Adrenal gland (tissue), 12 donors: ENCODE measurements around the gene CCDC117. TPM values are rescaled to one million over a fixed set of nuclear protein-coding genes. Genes with fewer than 3 reads are reported as not detected.

ENCODE experiments used
- DNase-seq, 7 donors: peaks; one replicate each; pipeline ENCODE4 v3.0.0-alpha.2; 2019 to 2020
- H3K27ac ChIP-seq, 5 donors: fragments of 200-600 bp; sonication (generic) in 4 of 5; 1 replicate in 3 of 5; 2 replicates in 2 of 5; pipeline versions ENCODE4 v1.5.1 to v1.8.0; 2016 to 2020; ENCODE audit warnings: mild to moderate bottlenecking in 1 of 5
- H3K27me3 ChIP-seq: fragments of 200-600 bp; 2 replicates; pipeline ENCODE4 v1.8.0; 2021
- H3K36me3 ChIP-seq, 2 donors: fragments of 200-600 bp; replicated peaks in 1 of 2; 1 replicate in 1 of 2; 2 replicates in 1 of 2; pipeline versions ENCODE4 v1.5.1 to v1.8.0; 2018 to 2022
- H3K4me1 ChIP-seq, 2 donors: fragments of 200-600 bp; replicated peaks in 1 of 2; 1 replicate in 1 of 2; 2 replicates in 1 of 2; pipeline versions ENCODE4 v1.5.1 to v1.8.0; 2018 to 2021
- H3K4me3 ChIP-seq, 4 donors: fragments of 200-600 bp; sonication (generic) in 3 of 4; one replicate each; pipeline ENCODE4 v1.5.1; 2016 to 2018
- H3K9me3 ChIP-seq, 3 donors: fragments of 200-600 bp; sonication (generic) in 1 of 3; replicated peaks in 1 of 3; 1 replicate in 2 of 3; 2 replicates in 1 of 3; pipeline versions ENCODE4 v1.5.1 to v1.8.0; 2016 to 2021
- CTCF ChIP-seq, 6 experiments: fragments of 450-650 bp in 4 of 6; fragments of 200-600 bp in 2 of 6; sonication (generic) in 1 of 6; IDR thresholded peaks; 1 replicate in 5 of 6; 2 replicates in 1 of 6; pipeline versions ENCODE4 v1.5.1 to v1.8.0; 2016 to 2021; ENCODE audit warnings: antibody characterized with exemption in 6 of 6, mild to moderate bottlenecking in 2 of 6, moderate library complexity in 1 of 6
- POLR2A ChIP-seq, 2 donors: fragments of 450-650 bp; IDR thresholded peaks; one replicate each; pipeline ENCODE4 v1.6.1; 2017; ENCODE audit warnings: antibody characterized with exemption in 2 of 2, mild to moderate bottlenecking in 2 of 2, moderate library complexity in 1 of 2
- WGBS, 4 donors: extraction: QIAGEN DNeasy Blood & Tissue Kit in 2 of 4; methylation state at CpG; one replicate each; pipeline versions ENCODE4 v1.1.5 to v1.1.7; 2013 to 2017; 5-methylcytosine and 5-hydroxymethylcytosine counted together
- intact Hi-C, 2 donors: fragments of 100-400 bp; cut with DNase I; formaldehyde crosslinking; loops; one replicate each; pipeline versions ENCODE4 v1.14.1 to v1.15.0; 2022 to 2023
- polyA plus RNA-seq, 3 donors: library from polyadenylated mRNA; stranded (reverse); fragments of 200-250 nt in 2 of 3; fragments of 350-450 nt in 1 of 3; fragmentation: Illumina TruSeq in 1 of 3; extraction: RNeasy Lipid Tissue Mini Kit (QIAGEN cat#74804) in 1 of 3; gene quantifications; one replicate each; pipeline ENCODE4 v1.2.3, GENCODE V29; 2013 to 2014
- total RNA-seq, 9 donors: library from RNA; depleted of rRNA in 4 of 9; stranded (reverse); fragments of >200 nt in 4 of 9; fragments of 120-200 nt in 1 of 9; fragmentation: NEBNext Ultra II Directional in 1 of 9; extraction: Animal tissue kit (Norgen Biotek cat#: 25700) in 1 of 9; gene quantifications; one replicate each; pipeline versions ENCODE4 v1.1.0 to v1.2.4, GENCODE V29; 2013 to 2023
- donor health status: healthy with polysubstance abuse.
- donor health status: Bipolar disorder and iron deficiency.
- donor health status: DM: yes; HTN: yes; CAD: no.
- donor health status: DM: no; HTN: no; CAD: no.
- donor health status: DM: no; HTN: no; CAD: no.
- donor health status: DM: yes; HTN: yes; CAD: no.

Gene CCDC117
- total and polyA plus RNA-seq, 12 donors: 9.0 to 38.0 (median 23.1) TPM

DNA sequence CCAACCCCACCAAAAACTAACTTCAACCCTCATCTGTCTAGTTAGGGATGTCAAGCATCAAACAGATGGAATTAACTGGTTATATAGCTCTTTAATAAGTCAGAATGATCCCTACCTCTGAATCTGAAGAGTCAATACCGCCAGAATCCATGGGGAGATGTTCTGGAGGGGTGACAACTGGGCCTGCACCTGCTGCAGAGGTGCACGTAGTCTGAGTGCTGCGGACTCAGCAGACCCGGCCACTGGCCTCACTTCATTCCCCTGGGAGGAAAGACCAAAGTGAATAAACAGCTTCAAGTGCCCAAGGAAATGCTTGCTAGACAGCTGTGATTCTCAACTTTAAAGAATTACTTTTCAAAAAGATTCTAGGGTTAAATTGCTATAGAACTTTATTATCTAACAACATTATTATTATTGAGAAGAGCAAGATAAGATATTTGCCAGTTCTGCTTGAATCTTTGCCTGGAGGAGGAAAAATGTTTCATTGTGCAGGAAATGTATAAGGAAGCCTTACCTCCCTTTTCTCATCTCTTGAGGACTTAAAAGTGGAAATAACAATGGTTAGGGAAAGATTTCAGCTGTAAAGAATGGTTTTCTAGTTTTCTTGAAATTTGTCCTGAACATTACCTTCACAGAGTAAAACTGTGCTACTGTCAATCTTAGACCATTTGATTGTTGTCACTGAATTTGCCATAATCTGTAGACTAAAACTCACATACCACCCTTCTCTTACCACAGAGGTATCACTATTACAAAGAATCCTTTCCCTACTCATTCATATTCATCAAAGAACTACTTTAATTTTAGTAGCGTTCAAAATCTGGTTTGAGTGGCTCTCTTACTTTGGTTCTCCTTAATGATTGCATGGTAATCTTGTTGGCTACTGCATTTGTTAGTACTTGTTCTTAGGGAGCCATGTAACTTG lies 23.7 kb downstream of the CCDC117 start:
- no peaks in the 10 kb centered on the region for H3K27me3 ChIP-seq
- peaks cover 22 to 51% of the 10 kb centered on the region in 2 donors for H3K4me1 ChIP-seq
- H3K36me3 ChIP-seq: peaks cover 0 to 53% of the 10 kb centered on the region in 2 donors
- H3K9me3 ChIP-seq: no peaks in the 10 kb centered on the region
- intact Hi-C loops: no loop called here
- TF ChIP-seq POLR2A (IDR thresholded peaks at IDR 0.05) (no peak), CTCF (IDR thresholded peaks at IDR 0.05) (no peak)
- peak overlapping the region in 2 of 5 donors; percentile 6 to 23 for H3K27ac ChIP-seq
- no peak overlapping the region for H3K4me3 ChIP-seq
- peak in 1 of 7 donors; percentile 34 for DNase-seq
- WGBS, 4 donors: 84 to 94% (median 87%) methylated on average over 5 of the region's 5 CpGs

GRCh38 chr22:28798810-28799605 lies 26.5 kb downstream of the CCDC117 start:
- 1 to 2% (median 1%) methylated on average over 7 of the region's 7 CpGs for WGBS, 4 donors
- TF ChIP-seq POLR2A (IDR thresholded peaks at IDR 0.05) (peak; percentile 70 to 74), CTCF (IDR thresholded peaks at IDR 0.05) (no peak)
- Histone ChIP-seq H3K9me3 (no peaks in the 10 kb centered on the region), H3K4me3 (peak overlapping the region; percentile 66 to 100 (median 80)), H3K36me3 (peaks cover 0 to 43% of the 10 kb centered on the region in 2 donors), H3K4me1 (peaks cover 34 to 66% of the 10 kb centered on the region in 2 donors), H3K27ac (peak overlapping the region; percentile 96 to 100 (median 100)), H3K27me3 (no peaks in the 10 kb centered on the region)
- DNase-seq: peak; percentile 54 to 86 (median 77)
- intact Hi-C loops: no loop called here

- Histone ChIP-seq H3K27ac (peak overlapping the region; percentile 96 to 100 (median 100)), H3K4me3 (peak overlapping the region; percentile 66 to 100 (median 80)), H3K4me1 (peaks cover 34 to 58% of the 10 kb centered on the region in 2 donors), H3K9me3 (no peaks in the 10 kb centered on the region), H3K27me3 (no peaks in the 10 kb centered on the region), H3K36me3 (peaks cover 0 to 36% of the 10 kb centered on the region in 2 donors)
- TF ChIP-seq POLR2A (IDR thresholded peaks at IDR 0.05) (no peak), CTCF (IDR thresholded peaks at IDR 0.05) (no peak)
- intact Hi-C loops: no loop called here
- WGBS, 4 donors: 0 to 1% (median 1%) methylated on average over 10 to 31 of the region's 31 CpGs
- DNase-seq: peak; percentile 57 to 86 (median 77)
Observed at GRCh38 chr22:28799606-28800307, 27.3 kb downstream of the CCDC117 start.
